Body of pancreas (tissue), 4 donors: ENCODE measurements around the gene CA5B. TPM values are rescaled to one million over a fixed set of nuclear protein-coding genes. Genes with fewer than 3 reads are reported as not detected.
A peak's percentile ranks its signal among the peaks of the same experiment; 100 is the strongest.
"Not testable (repeated sequence)": the region's sequence is repeated elsewhere in the genome, so short reads cannot be mapped to it uniquely, and the experiment has no call there.

Source experiments
- ATAC-seq: fragments of 150-250 bp; one replicate; pipeline ENCODE4 v1.9.1; 2016
- DNase-seq, 4 donors: peaks; one replicate each; pipeline ENCODE4 v3.0.0-alpha.2; 2019
- H3K27ac ChIP-seq, 4 donors: fragments of 200-600 bp; sonication (generic); 1 replicate in 3 of 4; 2 replicates in 1 of 4; pipeline versions ENCODE4 v1.5.1 to v1.6.1; 2016 to 2019; ENCODE audit warnings: mild to moderate bottlenecking in 1 of 4, mixed read lengths in 1 of 4, moderate library complexity in 1 of 4
- H3K27me3 ChIP-seq, 2 donors: fragments of 200-600 bp; sonication (generic); one replicate each; pipeline ENCODE4 v1.6.0; 2016; ENCODE audit warnings: mild to moderate bottlenecking in 1 of 2
- H3K36me3 ChIP-seq, 2 donors: fragments of 200-600 bp; sonication (generic); replicated peaks in 1 of 2; 2 replicates each; pipeline ENCODE4 v1.5.1; 2016; ENCODE audit warnings: low read depth in 2 of 2; ENCODE audit not compliant: insufficient read depth in 1 of 2
- H3K4me1 ChIP-seq: fragments of 200-600 bp; sonication (generic); one replicate; pipeline ENCODE4 v1.6.0; 2016
- H3K4me3 ChIP-seq, 2 donors: fragments of 200-600 bp; sonication (generic); 1 replicate in 1 of 2; 2 replicates in 1 of 2; pipeline ENCODE4 v1.5.1; 2016 to 2019
- H3K9me3 ChIP-seq, 3 donors: fragments of 200-600 bp; sonication (generic); 1 replicate in 2 of 3; 2 replicates in 1 of 3; pipeline ENCODE4 v1.5.1; 2016
- CTCF ChIP-seq, 7 experiments: fragments of 450-650 bp in 4 of 7; fragments of 200-600 bp in 3 of 7; sonication (generic) in 3 of 7; IDR thresholded peaks; one replicate each; pipeline ENCODE4 v1.5.1; 2016 to 2019; ENCODE audit warnings: antibody characterized with exemption in 7 of 7
- POLR2A ChIP-seq, 3 donors: fragments of 450-650 bp; IDR thresholded peaks; one replicate each; pipeline ENCODE4 v1.6.1; 2016; ENCODE audit warnings: antibody characterized with exemption in 3 of 3, mild to moderate bottlenecking in 2 of 3
- WGBS, 2 donors: methylation state at CpG; one replicate each; pipeline ENCODE4 v1.1.5; 2017; 5-methylcytosine and 5-hydroxymethylcytosine counted together
- intact Hi-C: fragments of 100-400 bp; cut with DNase I; formaldehyde crosslinking; loops from one replicate; pipeline ENCODE4 v1.15.1; 2023
- total RNA-seq, 2 donors: library from RNA; depleted of rRNA; stranded (reverse); fragments of >200 nt; gene quantifications; one replicate each; pipeline ENCODE4 v1.1.0, GENCODE V29; 2016

CA5B gene
- total RNA-seq, result 1 to 10 TPM; 6.2 to 6.6 TPM

DNA sequence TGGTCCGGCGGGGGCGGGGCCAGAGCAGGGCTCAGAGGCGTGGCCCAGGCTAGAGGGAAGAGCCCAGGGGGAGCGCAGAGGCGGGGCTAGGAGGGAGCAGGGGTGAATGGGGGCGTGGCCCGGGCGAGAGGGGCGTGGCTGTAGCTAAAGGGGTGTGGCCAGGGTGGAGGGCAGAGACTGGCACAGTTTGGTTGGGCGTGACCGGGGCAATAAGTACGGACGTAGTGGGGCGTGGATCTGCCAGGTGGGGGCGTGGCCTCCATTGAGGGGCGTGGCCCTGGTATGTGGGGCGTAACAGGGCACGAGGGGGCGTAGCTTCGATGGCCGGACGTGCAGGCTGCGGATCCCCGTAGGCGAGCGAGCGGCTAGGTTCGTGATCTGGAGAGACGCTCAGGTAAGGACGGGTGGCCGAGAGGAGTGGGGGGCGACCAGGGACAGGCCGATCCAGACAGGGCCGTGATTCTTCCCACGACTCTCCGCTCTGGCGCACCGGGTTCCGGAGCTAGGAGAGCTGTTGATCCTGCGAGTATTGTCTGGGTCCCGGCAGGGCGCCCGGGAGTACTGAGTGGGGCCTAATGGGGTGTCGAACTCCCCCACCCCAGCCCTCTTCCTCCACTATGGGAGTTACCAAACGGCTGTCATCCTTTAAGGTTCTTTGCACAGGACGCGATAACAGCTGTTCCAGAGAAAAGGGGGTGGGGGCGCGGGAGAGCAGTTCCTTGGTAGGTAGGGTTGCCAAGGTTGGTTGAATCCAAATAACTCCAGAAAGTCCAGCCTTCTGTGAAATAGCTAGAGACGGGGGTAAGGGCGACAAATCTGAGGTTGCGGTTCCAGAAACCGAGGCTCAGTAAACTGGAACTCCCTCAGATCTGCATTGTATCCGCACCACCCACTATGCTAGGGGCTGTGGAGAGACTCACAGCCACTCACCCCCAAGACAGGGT is at the start of gene CA5B:
TSS of gene CA5B (plus strand) at position 312 of the 944 bp plus-strand sequence. CDS start 11,754 bp downstream, outside the sequence.
- ATAC-seq (peak; percentile 97), DNase-seq (peak; percentile 95 to 99 (median 98))
- WGBS, 2 donors, result 0 to 3% methylated on average over 13 to 36 of the region's 55 CpGs
- H3K27ac ChIP-seq, result peak within 1 kb of the TSS; percentile 6 to 74 (median 70)
- H3K4me1 ChIP-seq, result peaks cover 17% of the 10 kb centered on the region
- peak in 1 of 7 experiments; percentile 12 for TF ChIP-seq CTCF (IDR thresholded peaks at IDR 0.05)
- peak; percentile 33 to 64 (median 60) for TF ChIP-seq POLR2A (IDR thresholded peaks at IDR 0.05)
- H3K9me3 ChIP-seq, result no peaks in the 10 kb centered on the region
- H3K4me3 ChIP-seq, result peak within 1 kb of the TSS in 1 of 2 donors; percentile 48
- no peaks in the 10 kb centered on the region for H3K36me3 ChIP-seq
- intact Hi-C loops, result no loop called here
- H3K27me3 ChIP-seq, result no peaks in the 10 kb centered on the region

- 36 to 41% methylated on average over 5 to 6 of the region's 6 CpGs for WGBS, 2 donors
- no peak for TF ChIP-seq POLR2A (IDR thresholded peaks at IDR 0.05)
- intact Hi-C loops, result no loop called here
- H3K4me3 ChIP-seq, result no peak overlapping the region
- no peaks in the 10 kb centered on the region for H3K27me3 ChIP-seq
- H3K4me1 ChIP-seq, result peaks cover 12% of the 10 kb centered on the region
- peak; percentile 35 for ATAC-seq
- peak in 3 of 4 donors; percentile 8 to 49 (median 39) for DNase-seq
- H3K27ac ChIP-seq, result peak overlapping the region in 2 of 4 donors; percentile 6 to 11
- H3K9me3 ChIP-seq, result no peaks in the 10 kb centered on the region
- H3K36me3 ChIP-seq, result no peaks in the 10 kb centered on the region
These were observed 43.1 kb upstream of the CA5B start for GRCh38 chrX:15694941-15695451.

DNA sequence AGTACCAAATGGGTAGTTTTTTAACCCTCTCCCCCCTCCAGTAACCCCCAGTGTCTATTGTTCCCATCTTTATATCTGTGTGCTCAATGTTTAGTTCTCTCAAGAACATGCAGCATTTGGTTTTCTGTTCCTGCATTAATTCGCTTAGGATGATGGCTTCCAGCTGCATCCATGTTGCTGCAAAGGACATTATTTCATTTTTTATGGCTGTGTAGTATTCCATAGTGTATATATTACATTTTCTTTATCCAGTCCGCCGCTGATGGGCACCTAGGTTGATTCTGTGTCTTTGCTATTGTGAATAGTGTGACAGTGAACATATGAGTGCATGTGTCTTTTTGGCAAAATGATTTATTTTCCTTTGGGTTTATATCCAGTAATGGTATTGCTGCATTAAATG is 41.6 kb upstream of the CA5B start:
- H3K27me3 ChIP-seq, result no peaks in the 10 kb centered on the region
- no peak for TF ChIP-seq POLR2A (IDR thresholded peaks at IDR 0.05)
- TF ChIP-seq CTCF (IDR thresholded peaks at IDR 0.05), result no peak
- no peaks in the 10 kb centered on the region for H3K36me3 ChIP-seq
- peaks cover 12% of the 10 kb centered on the region for H3K4me1 ChIP-seq
- 67 to 100% methylated on average over 3 of the region's 3 CpGs for WGBS, 2 donors
- intact Hi-C loops, result no loop called here
- H3K9me3 ChIP-seq, result no peaks in the 10 kb centered on the region
- H3K4me3 ChIP-seq, result no peak overlapping the region
- DNase-seq, result no peak
- no peak for ATAC-seq
- H3K27ac ChIP-seq, result no peak overlapping the region

DNA sequence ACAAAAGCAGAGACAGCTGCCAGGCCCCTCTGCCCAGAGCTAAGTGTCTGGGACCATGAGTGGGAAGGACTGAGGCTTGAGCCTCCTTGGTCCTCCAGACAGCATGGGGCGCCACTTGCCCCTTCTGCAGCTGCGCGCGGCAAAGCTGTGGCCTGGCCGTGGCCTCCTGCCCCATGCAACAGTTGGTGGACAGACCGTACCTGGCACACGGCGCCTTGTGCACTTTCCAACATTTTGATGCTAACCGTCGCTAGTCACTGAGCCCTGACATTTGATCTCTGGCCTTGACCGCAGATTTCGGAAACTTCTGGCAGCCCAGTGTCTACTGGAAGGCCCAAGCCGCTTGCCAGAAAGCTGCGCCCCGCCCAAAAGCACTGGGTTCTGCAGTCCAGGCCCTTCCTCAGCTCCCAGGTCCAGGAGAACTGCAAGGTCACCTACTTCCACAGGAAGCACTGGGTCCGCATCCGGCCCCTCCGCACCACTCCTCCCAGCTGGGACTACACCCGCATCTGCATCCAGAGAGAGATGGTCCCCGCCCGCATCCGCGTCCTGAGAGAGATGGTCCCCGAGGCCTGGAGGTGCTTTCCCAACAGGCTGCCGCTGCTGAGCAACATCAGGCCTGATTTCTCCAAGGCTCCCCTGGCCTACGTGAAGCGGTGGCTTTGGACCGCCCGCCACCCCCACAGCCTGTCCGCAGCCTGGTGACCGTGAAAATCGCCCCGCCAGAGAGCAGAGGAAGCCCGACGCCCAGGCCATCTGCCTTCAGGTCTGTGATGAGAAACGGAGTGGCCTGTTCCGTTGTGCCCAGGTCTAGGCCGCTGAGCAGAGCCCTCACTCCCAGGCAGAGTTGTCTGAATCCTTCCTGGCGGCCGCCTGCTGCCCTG is 35.3 kb upstream of the CA5B start:
- H3K27ac ChIP-seq, result no peak overlapping the region
- no peak overlapping the region for H3K4me3 ChIP-seq
- TF ChIP-seq POLR2A (IDR thresholded peaks at IDR 0.05) (no peak), CTCF (IDR thresholded peaks at IDR 0.05) (no peak)
- no peak for DNase-seq
- intact Hi-C loops, result no loop called here
- no peak for ATAC-seq
- 93% methylated on average over 8 of the region's 40 CpGs; no CpG with 5 or more reads in 1 of the 2 donors for WGBS, 2 donors
- H3K27me3 ChIP-seq, result no peaks in the 10 kb centered on the region
- H3K36me3 ChIP-seq, result no peaks in the 10 kb centered on the region
- no peaks in the 10 kb centered on the region for H3K4me1 ChIP-seq
- no peaks in the 10 kb centered on the region for H3K9me3 ChIP-seq

DNA sequence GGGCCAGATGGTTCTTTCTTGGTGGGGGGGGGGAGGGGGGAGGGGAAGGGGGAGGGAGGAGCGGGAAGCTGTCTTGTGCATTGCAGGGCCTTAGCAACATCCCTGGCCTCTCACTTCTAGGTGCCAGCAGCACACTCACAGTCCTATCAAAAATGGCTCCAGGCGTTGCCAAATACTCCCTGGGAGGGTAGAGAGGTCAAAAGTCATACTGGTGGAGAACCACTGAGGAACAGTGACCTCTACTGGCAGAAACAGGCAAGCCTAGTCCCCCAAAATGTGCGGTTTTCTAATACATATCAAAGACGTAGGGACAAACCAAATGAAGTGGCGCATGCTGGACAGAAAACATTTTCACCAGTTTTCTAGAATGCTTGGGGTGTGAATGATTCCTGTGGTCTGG is 34.3 kb upstream of the CA5B start:
- H3K27ac ChIP-seq, DNase-seq, H3K36me3 ChIP-seq, H3K9me3 ChIP-seq, H3K27me3 ChIP-seq, H3K4me1 ChIP-seq, intact Hi-C loops, H3K4me3 ChIP-seq: not testable (repeated sequence)
- peak; percentile 42 for ATAC-seq
- no CpG with 5 or more reads among the region's 5 CpGs for WGBS, 2 donors

DNA sequence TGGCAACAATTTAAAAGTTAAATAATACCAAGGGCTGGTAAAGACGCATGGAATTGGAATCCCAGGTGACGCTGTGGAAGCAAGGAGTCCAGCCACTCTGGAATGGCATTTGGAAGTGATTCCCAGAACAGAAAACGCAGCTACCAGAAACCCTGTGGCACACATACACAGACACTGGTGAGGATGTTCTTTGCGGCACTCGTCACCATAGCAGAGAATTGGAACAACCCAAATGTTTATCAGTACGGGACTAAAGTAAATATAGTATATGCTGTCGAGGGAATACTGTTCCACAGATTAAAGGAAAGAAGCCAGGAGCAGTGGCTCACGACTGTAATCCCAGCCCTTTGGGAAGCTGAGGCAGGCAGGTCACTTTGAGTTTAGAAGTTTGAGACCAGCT is 33.8 kb upstream of the CA5B start:
- intact Hi-C loops, H3K27ac ChIP-seq, H3K4me3 ChIP-seq, H3K9me3 ChIP-seq, ATAC-seq, DNase-seq, H3K27me3 ChIP-seq, H3K4me1 ChIP-seq, H3K36me3 ChIP-seq: not testable (repeated sequence)
- WGBS, 2 donors, result 70 to 76% methylated on average over 2 of the region's 8 CpGs
